Stimulated activated naive CD4-positive, alpha-beta T cell treated with Interleukin-2 at 50 U/mL for 16 hours (primary cell): Measurements from ENCODE around the gene RAD51B.
"Not testable (repeated sequence)": the region's sequence is repeated elsewhere in the genome, so short reads cannot be mapped to it uniquely, and the experiment has no call there.

Experiments
- DNase-seq: peaks from one replicate; lab custom pipeline; 2025; lab: John Stamatoyannopoulos, UW

Gene RAD51B

GRCh38 chr14:68028075-68028474, 208.5 kb downstream of the RAD51B start:
- DNase-seq, result no peak

DNA sequence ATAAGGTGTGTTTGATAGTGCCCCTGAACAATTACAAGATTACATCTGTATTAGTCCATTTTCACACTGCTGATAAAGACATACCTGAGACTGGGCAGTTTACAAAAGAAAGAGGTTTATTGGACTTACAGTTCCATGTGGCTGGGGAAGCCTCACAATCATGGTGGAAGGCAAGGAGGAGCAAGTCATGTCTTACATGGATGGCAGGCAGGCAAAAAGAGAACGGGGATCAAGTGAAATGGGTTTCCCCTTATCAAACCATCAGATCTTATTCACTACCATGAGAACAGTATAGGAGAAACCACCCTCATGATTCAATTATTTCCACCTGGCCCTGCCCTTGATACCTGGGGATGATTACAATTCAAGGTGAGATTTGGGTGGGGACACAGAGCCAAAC, 211.4 kb downstream of the RAD51B start:
- DNase-seq, result not testable (repeated sequence)

GRCh38 chr14:68032154-68032553, 212.6 kb downstream of the RAD51B start:
- DNase-seq, result no peak

GRCh38 chr14:68033336-68033932, 213.9 kb downstream of the RAD51B start:
- DNase-seq, result no peak

- DNase-seq, result no peak
Measured at GRCh38 chr14:68034896-68035295, 215.3 kb downstream of the RAD51B start.

GRCh38 chr14:68036202-68036601, 216.6 kb downstream of the RAD51B start:
- DNase-seq, result no peak

GRCh38 chr14:68039593-68039992, 220.0 kb downstream of the RAD51B start:
- no peak for DNase-seq

DNA sequence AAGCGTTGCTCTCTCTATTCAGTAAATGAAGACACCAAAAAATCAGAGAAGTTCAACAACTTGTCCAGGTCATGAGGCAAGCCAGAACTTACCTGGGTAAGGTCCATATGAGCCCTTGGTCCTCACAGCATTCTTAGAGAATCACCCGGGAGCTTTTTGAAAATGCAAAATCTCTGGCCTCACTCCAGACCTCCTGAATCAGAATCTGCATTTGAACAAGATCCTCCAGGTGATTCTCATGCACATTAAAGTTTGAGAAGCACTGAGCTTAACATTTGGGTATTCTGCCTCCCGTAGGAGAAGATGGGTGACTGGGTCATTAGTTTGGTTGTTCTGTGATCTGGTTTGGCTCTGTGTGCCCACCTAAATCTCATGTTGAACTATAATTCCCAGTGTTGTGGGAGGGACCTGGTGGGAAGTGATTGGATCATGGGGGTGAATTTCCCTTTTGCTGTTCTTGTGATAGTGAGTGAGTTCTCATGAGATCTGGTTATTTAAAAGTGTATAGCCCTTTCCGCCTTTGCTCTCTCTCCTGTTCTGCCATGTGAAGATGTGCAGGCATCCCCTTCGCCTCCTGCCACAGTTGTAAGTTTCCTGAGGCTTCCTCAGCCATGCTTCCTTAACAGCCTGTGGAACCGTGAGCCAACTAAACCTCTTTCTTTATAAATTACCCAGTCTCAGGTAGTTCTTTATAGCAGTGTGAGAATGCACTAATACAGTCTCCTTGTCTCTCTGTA, 221.2 kb downstream of the RAD51B start:
- DNase-seq, result no peak

- no peak for DNase-seq
Measured at GRCh38 chr14:68041876-68042354, 222.3 kb downstream of the RAD51B start.

DNA sequence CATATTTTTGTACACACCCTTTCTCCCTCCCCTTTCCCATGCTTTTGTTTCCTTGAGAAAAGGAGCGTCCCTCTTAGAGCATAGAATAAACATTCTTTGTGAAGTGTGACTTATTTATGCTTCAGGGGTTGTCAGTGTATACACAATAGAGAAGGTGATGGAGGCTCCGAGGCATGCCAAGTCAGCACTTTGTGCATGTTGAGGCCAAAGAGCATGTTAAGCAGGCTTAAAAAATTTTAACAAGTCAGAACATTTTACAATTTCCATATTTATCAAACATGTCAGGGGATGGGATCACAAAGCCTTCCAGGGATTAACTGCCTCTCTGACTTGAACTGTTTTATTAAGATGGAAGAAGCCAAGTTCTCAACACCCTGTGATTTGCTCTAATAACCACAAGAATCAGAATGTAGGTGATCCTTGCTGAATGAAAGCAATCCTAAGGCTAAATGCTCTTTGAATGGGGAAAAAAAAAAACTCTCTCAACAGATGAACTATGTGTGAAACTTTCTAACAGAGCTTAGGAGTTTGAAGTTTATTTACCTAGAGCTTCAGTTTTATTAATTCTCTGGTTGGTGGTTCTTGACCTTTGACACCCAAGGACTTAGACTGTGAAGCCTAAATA, 223.1 kb downstream of the RAD51B start:
- DNase-seq, result no peak

- DNase-seq, result no peak
Measured at GRCh38 chr14:68043752-68044151, 224.2 kb downstream of the RAD51B start.

- no peak for DNase-seq
Measured at GRCh38 chr14:68047906-68048305, 228.3 kb downstream of the RAD51B start.

DNA sequence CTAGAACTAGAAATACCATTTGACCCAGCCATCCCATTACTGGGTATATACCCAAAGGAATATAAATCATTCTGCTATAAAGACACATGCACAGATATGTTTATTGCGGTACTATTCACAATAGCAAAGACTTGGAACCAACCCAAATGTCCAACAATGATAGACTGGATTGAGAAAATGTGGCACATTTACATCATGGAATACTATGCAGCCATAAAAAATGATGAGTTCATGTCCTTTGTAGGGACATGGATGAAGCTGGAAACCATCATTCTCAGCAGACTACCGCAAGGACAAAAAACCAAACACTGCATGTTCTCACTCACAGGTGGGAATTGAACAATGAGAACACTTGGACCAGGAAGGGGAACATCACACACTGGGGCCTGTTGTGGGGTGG, 229.2 kb downstream of the RAD51B start:
- not testable (repeated sequence) for DNase-seq

DNA sequence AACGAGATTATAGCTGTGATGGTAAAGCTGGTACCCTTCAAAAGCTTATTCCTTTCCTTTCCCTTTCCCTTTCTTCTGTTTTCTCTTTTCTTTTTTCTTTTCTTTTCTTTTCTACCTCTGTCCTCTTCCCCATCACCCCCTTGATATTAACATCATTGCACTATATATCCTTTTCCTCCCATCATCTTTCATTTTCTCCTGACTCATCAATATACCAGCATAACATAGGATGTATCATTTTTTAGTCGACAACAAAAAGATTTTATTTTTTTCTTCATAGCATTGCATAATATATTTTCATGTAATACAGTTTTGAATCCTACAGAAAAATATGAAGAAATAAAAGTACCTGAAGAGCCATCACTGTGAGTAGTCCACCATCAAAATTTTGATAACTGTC, 230.6 kb downstream of the RAD51B start:
- no peak for DNase-seq

DNA sequence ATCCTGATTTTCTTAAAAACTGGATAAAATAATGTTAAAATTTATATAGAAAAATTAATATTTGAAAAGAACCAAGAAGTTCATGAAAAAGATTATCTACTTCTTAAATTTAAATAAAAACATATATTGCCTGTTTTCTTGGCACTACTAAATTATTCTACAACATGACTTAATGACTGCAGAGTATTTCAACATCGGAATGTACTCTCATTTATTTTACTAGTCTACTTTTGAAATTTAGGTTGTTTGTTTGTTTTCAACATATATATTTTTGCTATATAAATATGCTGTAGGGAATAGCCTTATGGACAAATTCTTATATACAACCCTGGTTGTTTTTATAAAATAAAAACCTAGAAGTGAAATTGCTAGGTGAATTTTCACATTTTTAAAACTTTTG, 231.6 kb downstream of the RAD51B start:
- DNase-seq, result no peak

- no peak for DNase-seq
Measured at GRCh38 chr14:68060198-68060597, 240.6 kb downstream of the RAD51B start.

- no peak for DNase-seq
Measured at GRCh38 chr14:68062651-68063050, 243.1 kb downstream of the RAD51B start.

DNA sequence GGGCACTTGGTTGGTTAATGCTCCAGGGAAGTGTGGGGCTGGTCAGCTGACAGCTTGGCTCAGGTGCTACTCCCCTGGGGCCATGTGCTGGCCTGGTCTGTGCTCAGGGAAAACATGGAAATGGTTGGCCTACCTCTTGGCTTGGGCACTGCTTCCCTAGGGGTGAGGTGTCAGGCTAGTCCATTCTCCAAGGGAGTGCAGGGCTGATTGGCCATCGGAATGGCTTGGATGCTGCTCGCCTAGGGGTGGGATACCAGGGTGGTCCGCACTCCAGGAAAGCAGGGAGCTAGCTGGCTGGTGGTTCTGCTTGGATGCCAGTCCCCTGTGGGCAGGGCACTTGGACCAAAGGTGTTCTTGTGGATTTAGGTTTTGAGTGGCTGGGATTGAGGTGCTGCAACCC, 245.7 kb downstream of the RAD51B start:
- no peak for DNase-seq

- no peak for DNase-seq
Measured at GRCh38 chr14:68074765-68075381, 255.3 kb downstream of the RAD51B start.

DNA sequence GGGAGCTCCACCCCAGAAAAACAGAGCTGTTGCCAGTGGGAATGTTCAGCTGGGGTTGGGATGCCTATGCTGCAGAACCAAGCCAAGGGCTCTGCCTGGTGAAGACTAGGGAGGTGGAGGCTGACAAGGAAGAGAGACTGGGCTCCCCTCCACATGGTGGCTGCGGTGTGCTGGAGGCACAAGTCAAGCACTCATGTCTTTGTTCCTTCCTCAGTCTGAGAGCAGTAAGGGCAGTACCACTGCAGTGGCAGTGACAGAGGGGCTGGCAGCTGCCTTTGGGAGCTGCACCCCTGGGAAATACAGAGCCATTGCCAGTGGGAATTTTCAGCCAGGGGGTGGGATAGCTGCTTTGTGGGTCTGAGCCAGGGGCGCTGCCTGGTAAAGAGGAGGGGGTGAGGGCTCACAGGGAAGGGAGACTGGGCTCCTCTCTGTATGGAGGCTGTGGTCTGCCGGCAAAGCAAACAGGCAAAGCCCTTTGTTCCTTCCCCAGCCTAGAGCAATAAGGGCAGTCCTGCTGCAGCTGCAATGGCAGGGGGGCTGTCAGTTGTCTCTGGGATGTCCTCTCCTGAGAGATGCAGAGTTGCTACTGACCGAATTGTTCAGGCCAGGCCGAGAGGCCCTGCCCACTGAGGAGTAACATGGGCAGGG, 255.9 kb downstream of the RAD51B start:
- no peak for DNase-seq

DNA sequence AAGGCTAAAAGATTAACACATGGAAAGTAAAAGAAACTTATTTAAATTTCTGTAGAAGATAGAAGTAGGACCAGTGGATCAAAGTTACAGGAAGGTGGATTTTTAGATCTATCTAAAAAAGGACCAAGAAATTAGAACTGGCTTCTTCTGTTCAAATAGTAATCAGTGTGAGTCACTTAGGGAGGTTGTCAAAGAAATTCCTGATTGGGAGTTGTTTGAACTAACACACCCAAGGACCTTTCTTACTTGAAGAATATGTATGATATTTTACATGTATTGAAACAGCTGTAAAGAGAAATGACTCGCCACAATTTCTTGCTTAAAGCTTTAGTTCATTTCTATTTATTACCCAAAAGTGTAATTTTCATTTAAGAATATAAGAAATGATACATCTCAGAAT, 256.9 kb downstream of the RAD51B start:
- DNase-seq, result no peak

DNA sequence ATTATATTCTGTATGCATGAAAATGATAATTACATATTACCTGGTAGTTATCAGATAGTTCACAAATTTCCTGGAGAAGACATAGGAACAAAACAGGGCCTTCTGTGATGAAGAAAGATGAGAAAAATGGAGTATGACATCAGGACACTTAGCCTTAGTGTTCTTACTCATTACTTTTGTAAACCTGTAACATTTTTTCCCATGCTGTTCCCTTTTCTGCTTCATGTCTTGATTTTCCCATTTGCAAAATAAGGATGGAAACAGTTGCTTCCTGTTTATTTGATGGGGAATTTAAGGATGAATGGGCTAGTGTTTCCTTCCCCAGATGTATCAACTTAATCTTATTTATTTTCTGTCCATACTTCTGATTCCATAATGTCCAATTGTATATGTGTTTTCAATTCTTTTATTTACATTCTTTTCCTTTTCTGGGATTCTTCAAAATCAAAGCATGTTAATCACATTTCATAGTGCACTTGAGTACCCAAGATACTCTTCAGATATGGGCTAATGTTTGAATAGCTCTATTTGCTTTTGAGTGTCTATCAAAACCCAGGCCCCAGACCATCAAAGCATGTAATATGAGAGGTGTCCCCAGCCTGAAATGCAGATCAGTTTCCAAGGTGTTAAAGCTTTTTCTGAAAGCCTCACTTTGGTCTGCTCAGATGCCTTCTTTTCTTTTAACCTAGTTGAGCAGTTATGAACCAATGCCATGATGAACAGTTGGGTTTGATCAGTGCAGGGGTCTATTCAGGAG, 260.5 kb downstream of the RAD51B start:
- no peak for DNase-seq
